Measurements from ENCODE around the gene CFAP74.
A peak's percentile ranks its signal among the peaks of the same experiment; 100 is the strongest.

CFAP74 gene

DNA sequence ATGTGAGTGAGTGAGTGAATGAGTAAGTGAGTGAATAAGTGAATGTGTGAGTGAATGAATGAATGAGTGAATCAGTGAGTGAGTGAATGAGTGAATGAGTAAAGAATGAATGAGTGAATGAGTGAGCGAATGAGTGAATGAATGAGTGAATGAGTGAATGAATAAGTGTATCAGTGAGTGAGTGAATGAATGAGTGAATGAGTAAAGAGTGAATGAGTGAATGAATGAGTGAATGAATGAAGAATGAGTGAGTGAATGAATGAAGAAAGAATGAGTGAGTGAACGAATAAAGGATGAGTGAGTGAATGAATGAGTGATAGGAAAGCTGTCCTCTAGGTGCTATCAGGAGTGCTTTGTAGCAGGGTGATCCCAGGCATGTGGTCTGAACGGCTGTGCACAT, 35.7 kb downstream of the CFAP74 start:
- DNase-seq (ENCODE audit: low read depth) = no peak

GRCh38 chr1:1967151-1967550, 36.4 kb downstream of the CFAP74 start:
- DNase-seq (ENCODE audit: low read depth) = no peak

DNA sequence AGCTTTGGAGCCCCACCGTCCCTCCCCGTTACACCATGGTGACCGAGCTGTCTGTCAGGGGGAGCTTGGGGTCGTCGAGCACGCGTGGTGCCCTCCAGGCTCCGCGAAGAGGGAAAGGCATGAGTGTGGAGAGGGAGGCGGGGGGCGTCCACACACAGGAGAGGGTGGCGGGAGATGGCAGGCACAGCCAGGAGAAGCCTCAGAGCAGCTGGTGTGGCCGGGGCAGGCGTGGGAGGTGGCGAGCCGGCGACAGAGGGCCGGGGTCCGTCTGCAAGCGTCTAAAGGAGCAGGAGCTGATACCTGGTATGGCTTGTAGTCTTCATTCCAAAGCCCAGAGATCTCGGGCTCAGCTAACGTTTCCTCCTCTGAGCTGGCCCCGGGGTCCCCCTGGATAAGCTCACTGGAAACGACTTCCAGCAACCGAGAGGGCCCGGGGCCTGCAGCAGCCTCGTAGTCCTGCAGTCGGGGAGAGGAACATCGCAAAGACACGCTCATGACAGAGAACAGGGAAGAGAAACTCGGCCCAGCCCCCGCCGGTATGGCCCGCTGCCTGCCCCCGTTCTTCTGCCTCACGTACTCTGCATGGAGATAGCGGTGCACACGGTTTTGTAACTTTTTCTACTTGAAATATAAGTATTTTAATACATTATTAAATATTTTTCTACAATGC, 37.4 kb downstream of the CFAP74 start:
- DNase-seq (ENCODE audit: low read depth) = no peak

- no peak for DNase-seq (ENCODE audit: low read depth)
Observed at GRCh38 chr1:1965546-1965945, 38.0 kb downstream of the CFAP74 start.

- no peak for DNase-seq (ENCODE audit: low read depth)
Observed at GRCh38 chr1:1964811-1965210, 38.8 kb downstream of the CFAP74 start.

DNA sequence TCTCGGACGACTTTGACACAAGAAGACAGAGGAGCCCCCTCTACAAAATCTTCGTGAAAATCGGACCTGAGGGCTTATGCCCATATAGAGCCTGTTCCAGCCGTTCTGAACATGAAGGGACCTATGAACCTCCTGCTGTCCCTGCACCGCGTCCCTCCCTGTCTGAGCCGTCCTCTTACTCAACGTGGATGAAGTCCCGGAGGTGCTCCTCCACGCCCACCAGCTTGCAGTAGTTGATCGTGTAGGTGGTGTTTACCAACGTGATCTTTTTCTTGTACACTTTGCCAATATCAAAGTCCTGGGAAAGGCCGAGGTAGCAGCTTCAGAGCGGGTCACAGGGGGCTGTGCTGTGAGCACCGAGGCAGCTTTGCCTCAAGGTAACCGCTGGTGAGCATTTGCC, 40.0 kb downstream of the CFAP74 start:
- DNase-seq (ENCODE audit: low read depth) = no peak

- DNase-seq (ENCODE audit: low read depth) = no peak
Observed at GRCh38 chr1:1962752-1963151, 40.8 kb downstream of the CFAP74 start.

DNA sequence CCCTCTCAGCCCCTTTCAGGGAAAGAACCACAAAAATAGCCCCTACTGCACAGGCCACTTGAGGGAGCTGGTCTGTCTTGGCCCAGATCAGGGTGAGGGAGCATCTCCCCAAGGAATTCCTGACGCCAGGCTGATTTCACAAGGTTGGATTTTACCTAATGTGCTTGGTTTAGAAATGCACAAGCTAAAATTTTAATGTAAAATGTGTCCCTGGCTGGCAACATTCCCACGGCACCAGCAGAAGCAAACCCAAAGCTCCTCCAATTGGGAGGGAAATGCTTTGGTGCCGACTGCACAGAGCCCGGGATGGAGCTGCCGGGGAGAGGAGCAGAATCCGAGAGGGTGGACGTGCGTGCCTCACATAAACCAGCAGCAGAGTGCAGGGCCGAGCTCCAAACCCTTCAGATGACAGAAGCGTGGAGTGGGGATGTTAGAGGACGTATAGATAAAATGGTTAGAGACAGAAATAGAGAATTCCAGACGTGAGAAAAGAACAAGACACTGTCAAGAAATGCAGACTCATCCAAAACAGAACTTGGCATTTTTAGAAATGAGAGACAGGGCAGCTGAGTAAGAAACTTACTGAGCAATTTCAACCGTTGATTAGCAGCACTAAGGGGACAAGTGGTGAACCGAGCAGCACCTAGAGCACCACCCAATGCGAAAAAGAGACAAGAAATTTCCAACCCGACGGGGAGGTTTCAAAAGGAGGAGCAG, 42.9 kb downstream of the CFAP74 start:
- DNase-seq (ENCODE audit: low read depth) = peak; percentile 16

GRCh38 chr1:1959840-1960479, 43.6 kb downstream of the CFAP74 start:
- DNase-seq (ENCODE audit: low read depth) = peak; percentile 63

DNA sequence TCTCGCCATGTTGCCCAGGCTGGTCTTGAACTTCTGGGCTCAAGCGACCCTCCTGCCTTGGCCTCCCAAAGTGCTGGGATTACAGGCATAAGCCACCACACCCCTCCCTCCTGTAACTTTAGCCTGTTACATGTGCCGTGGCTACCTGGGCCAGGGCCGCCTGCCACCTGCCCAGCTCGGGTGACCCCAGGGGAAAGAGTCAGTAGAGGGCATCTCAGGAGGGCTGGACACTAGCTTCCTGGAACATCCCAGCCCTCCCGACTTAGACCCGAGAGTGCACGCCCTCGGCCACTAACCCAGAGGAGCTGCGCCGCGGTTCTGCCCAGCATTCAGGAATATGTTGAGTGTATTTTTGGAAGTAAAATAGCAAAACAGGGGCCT, 44.1 kb downstream of the CFAP74 start:
- DNase-seq (ENCODE audit: low read depth) = no peak

- no peak for DNase-seq (ENCODE audit: low read depth)
Observed at GRCh38 chr1:1958071-1958541, 45.5 kb downstream of the CFAP74 start.

- no peak for DNase-seq (ENCODE audit: low read depth)
Observed at GRCh38 chr1:1957533-1957961, 46.0 kb downstream of the CFAP74 start.

DNA sequence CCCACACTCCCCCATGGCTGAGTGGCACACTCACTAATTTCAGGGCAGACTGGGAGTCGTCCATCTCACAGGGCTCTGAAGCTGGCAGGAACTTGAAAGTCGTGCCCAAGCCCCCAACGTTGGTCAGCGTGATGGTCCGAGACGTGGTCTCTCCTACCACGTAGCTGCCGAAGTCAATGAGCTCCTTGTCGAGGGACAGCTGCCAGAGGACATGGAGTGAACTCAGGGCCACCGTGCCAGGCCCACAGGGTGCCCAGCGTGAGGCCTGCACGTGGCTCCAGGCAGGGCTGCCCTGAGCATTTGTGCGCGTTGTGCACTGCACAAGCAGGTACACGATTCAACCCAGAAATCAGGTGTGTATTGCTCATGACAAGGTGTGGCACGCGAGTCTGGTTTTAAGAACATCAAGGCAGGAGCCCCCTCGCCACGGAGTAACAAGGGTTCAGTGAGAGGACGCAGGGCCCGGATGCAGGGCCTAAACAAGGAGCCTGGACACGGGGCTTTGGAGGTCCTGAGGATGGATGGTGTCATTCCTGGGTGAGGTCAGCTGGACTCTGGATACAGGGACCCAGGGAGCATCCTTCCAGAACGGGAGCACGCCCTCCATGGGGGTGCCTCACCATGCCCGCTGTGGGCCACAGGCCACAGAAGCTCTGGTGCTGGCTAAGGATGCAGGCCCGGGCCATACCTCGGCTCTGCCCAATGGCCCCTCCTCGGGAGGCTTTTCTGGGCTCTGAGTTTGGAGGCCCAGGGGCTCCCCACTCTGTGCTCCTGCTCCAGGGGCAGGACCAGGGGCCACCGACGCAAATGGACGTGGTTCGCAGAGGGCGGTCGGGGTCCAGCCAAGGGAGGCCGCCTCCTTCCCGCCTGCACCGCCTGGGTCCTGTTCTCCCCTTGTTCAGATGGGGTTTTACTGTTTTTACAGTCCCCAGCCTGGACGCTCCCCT, 46.7 kb downstream of the CFAP74 start:
- DNase-seq (ENCODE audit: low read depth) = no peak

- no peak for DNase-seq (ENCODE audit: low read depth)
Observed at GRCh38 chr1:1956101-1956500, 47.5 kb downstream of the CFAP74 start.

DNA sequence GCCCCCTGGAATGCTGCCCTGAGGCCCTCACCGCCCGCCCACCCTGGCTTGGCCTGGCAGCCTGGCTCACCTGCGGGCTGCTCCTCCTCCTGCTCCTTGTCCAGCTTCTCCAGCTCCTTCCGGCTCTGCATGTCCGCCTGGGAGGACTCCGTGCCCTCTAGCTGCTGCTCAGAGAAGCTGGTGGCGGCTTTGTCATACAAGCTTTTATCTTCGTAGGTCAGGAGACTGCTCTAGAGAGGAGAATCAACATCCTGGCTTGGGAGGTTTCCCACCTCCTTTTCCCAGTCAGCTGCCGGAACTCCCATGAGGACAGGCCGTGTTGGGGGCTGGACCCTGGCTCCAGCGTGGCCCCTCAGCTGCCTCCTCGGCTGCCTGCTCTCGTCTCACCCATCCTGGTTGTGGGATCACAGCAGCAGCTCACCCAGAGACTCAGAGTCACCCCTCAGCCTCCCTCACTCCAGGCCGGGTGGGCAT, 47.9 kb downstream of the CFAP74 start:
- no peak for DNase-seq (ENCODE audit: low read depth)

DNA sequence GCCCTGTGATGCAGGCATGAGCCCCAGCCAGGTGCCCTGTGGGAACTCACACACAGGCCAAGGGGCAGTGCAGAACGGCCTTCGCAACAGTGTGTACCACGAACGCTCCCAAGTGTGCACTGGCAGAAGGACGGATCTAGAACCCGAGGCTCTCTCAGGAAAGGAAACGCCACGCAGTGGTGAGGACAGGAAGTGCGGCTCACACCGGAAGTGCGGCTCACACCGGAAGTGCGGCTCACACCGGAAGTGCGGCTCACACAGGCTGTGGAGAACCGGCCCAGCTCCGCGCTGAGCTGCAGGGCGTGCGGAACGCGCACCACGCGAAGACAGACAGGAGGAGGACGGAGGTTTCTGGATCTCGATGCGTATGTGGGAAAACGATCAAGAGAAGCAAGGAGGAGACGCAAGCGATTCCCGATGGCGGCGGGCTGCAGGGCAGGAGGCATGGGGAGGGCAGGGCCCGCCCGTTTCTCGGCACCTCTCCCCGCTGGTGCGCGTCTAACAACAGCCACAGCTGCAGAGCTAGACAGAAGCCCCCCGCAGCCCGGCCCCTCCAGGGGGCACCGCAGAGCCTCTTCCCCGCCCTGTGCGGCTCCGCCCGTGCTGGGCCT, 48.6 kb downstream of the CFAP74 start:
- DNase-seq (ENCODE audit: low read depth) = no peak

DNA sequence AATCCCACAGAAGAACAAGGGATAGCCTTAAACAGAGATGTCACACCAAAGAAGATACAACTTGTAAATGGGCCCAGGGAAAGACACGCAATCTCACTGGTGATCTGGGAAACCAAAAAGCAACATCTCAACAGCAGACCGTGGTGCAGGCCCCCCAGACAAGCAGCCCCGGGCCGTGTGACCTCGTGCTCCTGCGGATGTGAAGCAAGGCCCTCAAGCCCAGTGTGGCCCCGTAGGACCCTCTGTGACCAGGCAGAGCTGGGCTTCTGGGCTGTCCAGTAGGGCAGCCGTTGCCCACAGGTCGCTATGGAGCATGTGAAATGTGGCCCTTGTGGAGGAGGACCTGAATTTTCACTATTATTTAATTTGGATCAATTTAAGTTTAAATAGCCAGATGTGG, 49.6 kb downstream of the CFAP74 start:
- DNase-seq (ENCODE audit: low read depth) = no peak

- DNase-seq (ENCODE audit: low read depth) = no peak
Observed at GRCh38 chr1:1950940-1951339, 52.6 kb downstream of the CFAP74 start.

- no peak for DNase-seq (ENCODE audit: low read depth)
Observed at GRCh38 chr1:1948783-1949182, 54.8 kb downstream of the CFAP74 start.

GRCh38 chr1:1947493-1947892, 56.1 kb downstream of the CFAP74 start:
- no peak for DNase-seq (ENCODE audit: low read depth)

- no peak for DNase-seq (ENCODE audit: low read depth)
Observed at GRCh38 chr1:1946540-1946939, 57.0 kb downstream of the CFAP74 start.

Measured in amniotic epithelial cell (primary cell).